Measurements from ENCODE around the gene C1orf122.

C1orf122 gene

DNA sequence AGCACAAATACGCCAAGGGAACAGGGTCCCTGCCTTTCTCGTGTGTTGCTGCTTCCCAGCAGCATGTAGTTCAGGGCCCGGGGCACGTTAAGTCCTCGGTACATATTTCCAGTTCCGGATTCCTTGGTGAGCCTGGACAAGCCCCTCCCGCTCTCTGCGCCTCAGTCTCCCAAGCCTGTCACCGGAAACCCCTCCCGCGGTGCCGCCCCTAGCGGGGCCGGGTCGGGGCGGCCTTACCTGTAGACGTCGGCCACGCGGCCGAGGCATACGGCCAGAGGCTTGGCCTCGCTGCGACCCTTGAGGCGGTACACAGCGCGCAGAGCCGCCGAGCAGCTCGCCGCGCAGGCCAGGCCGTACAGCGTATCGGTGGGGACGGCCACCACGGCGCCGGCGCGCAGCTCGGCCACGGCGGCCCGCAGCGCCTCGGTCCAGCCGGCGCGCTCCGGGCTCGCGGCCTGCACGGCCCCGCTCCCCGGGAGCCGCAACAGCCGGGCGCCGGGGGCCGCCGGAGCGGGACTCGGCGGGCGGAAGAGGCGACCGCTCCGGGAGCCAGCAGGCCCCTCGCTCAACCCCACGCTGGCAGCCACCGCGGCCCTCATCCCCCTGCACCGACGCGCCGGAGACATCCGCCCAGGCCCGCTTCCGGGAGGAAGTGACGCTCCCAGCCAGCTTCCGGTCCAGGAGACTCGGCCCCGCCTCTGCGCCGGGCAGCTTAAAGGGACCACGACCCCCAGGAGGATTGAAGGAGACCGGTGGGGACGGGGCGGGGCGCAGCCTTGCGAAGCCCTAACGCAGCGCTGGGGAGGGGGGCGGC is at the start of gene C1orf122, which contains the start of gene YRDC:
TSS of gene C1orf122 (plus strand) at position 236 of the 814 bp plus-strand sequence. CDS start 615 bp downstream, outside the sequence.
TSS of gene YRDC (minus strand) at position 654 of the 814 bp plus-strand sequence. CDS start at position 626, 28 bp downstream.
- TF ChIP-seq, protein P1, sequence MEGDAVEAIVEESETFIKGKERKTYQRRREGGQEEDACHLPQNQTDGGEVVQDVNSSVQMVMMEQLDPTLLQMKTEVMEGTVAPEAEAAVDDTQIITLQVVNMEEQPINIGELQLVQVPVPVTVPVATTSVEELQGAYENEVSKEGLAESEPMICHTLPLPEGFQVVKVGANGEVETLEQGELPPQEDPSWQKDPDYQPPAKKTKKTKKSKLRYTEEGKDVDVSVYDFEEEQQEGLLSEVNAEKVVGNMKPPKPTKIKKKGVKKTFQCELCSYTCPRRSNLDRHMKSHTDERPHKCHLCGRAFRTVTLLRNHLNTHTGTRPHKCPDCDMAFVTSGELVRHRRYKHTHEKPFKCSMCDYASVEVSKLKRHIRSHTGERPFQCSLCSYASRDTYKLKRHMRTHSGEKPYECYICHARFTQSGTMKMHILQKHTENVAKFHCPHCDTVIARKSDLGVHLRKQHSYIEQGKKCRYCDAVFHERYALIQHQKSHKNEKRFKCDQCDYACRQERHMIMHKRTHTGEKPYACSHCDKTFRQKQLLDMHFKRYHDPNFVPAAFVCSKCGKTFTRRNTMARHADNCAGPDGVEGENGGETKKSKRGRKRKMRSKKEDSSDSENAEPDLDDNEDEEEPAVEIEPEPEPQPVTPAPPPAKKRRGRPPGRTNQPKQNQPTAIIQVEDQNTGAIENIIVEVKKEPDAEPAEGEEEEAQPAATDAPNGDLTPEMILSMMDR (IDR thresholded peaks at IDR 0.05): no peak
- intact Hi-C loops (cut with DNase I; ENCODE audit: low total_unique reads): loop anchor here (10.0 kb wide), 1 partner anchor 123 kb away; no protein-coding TSS in a partner anchor
- H3K36me3 ChIP-seq: peaks cover 32 to 45% (median 36%) of the 10 kb centered on the region in 3 donors
- peak; percentile 94 to 95 for DNase-seq
- H3K27ac ChIP-seq: peak within 1 kb of the TSS; percentile 89 to 96
- peaks cover 0 to 40% (median 30%) of the 10 kb centered on the region in 4 donors for H3K4me1 ChIP-seq
- H3K27me3 ChIP-seq: no peaks in the 10 kb centered on the region
- no peaks in the 10 kb centered on the region for H3K9me3 ChIP-seq
- H3K4me3 ChIP-seq: peak within 1 kb of the TSS; percentile 68 to 95

DNA sequence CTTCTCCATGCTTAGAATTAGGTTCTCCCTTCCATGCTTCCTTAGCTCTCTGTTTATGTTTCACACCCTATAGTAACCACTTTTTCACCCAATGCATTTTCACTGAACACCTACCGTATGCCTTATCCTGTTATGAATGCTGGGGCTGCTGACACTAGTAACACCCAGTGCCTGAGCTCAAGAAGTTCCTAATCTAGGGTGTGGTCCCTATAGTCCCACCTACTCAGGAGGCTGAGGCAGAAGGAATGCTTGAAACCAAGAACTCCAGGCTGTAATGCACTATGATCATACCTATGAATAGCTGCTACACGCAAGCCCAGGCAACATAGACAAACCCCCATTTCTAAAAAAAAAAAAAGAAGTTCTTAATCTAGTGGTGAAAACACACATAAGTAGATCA is 48.1 kb upstream of the C1orf122 start:
- H3K9me3 ChIP-seq: no peaks in the 10 kb centered on the region
- no peak overlapping the region for H3K4me3 ChIP-seq
- TF ChIP-seq, protein P1 (IDR thresholded peaks at IDR 0.05): no peak
- H3K27me3 ChIP-seq: peaks cover 0 to 73% of the 10 kb centered on the region in 2 donors
- intact Hi-C loops (cut with DNase I; ENCODE audit: low total_unique reads): no loop called here
- DNase-seq: no peak
- no peaks in the 10 kb centered on the region for H3K4me1 ChIP-seq
- no peaks in the 10 kb centered on the region for H3K36me3 ChIP-seq
- no peak overlapping the region for H3K27ac ChIP-seq

DNA sequence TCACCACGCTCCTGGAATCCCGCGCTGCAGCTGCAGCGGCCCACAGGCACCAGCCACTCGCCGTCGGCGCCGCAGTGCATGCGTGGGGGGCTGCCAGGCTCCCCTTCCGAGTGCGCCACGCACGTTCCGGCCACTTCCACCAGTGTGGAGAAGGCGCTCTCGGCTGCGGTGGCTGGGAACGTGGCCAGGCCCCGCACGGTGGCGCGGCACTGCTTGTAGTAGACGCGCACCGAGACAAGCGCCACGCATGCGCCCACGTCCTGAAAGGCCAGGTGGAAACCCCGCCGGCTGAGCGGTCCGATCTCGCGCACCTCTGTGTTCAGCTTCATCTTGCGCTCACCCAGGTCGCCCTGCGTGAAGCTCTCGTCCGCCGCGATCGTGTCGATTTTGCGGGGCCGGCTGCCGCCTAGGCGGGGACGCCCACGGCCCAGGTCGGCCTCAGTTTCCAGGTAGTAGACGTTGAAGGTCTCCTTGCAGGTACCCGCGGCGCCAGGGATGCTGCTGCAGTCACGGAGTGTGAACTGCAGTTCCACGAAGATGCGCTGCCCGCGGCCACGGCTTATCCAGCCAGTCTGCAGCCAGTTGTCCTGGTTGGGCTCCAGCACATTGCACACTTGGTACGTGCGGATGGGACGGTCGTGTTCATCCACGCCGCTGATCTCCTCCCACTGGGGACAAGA is 46.0 kb upstream of the C1orf122 start:
- no peak for DNase-seq
- intact Hi-C loops (cut with DNase I; ENCODE audit: low total_unique reads): no loop called here

DNA sequence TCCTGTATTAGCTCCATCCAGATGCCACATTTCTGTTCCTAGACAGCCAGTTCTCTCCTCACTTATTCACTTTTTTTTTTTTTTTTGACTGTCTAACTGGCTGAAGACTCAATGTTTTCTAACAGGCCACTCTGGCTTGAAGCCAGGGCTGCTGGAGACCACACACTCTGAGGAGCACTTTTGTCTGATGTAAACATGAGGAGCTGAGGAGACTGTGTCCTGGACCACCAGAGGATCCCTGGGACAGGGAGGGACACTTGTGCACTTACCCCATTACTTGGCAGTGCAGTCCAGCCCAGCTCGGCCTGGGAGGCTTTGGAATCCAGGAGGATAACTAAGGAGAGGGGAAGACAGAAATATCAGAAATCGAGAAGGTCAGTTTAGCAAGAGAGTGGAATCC is 45.1 kb upstream of the C1orf122 start:
- H3K36me3 ChIP-seq: no peaks in the 10 kb centered on the region
- no peaks in the 10 kb centered on the region for H3K9me3 ChIP-seq
- DNase-seq: no peak
- intact Hi-C loops (cut with DNase I; ENCODE audit: low total_unique reads): no loop called here
- H3K27ac ChIP-seq: no peak overlapping the region
- peaks cover 0 to 6% (median 2%) of the 10 kb centered on the region in 4 donors for H3K4me1 ChIP-seq
- H3K4me3 ChIP-seq: no peak overlapping the region
- TF ChIP-seq, protein P1 (IDR thresholded peaks at IDR 0.05): no peak
- peaks cover 0 to 80% of the 10 kb centered on the region in 2 donors for H3K27me3 ChIP-seq

More for the DNA sequence above, 46.0 kb upstream of the C1orf122 start:
- H3K4me1 ChIP-seq: peaks cover 0 to 6% (median 2%) of the 10 kb centered on the region in 4 donors
- TF ChIP-seq, protein P1 (IDR thresholded peaks at IDR 0.05): no peak
- H3K27ac ChIP-seq: no peak overlapping the region
- no peak overlapping the region for H3K4me3 ChIP-seq
- H3K27me3 ChIP-seq: peaks cover 0 to 82% of the 10 kb centered on the region in 2 donors
- no peaks in the 10 kb centered on the region for H3K9me3 ChIP-seq
- no peaks in the 10 kb centered on the region for H3K36me3 ChIP-seq

DNA sequence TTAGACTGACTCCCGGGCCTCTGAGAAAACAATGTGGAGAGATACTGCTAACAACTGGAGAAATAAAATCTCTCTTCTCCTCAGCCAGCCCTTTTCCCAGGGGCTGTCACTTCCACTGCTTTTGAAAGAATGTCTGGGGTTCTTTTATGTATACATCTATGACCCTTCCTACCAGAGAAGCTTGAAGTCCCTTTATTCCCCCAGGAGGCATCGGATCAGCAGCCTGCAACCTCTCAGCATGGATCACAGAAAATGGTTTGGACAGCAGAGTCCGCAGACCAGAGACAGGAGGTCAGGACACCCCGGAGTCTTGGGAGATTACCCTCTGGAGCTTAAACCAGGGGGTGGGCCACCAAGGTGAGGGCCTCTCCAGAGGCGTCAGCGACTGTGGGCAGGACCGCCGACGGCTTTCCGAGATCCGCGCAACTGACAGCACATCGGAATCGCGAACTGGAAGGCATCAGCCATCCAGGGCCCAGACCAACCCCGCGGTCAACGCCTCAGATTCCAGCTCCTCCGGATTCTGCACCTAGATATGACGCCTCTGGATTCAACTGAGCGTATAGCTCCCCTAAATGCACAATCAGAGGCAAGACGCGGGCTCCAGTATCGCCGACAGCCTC is 43.7 kb upstream of the C1orf122 start:
- TF ChIP-seq, protein P1 (IDR thresholded peaks at IDR 0.05): no peak
- peaks cover 0 to 87% of the 10 kb centered on the region in 2 donors for H3K27me3 ChIP-seq
- H3K4me3 ChIP-seq: no peak overlapping the region
- H3K9me3 ChIP-seq: no peaks in the 10 kb centered on the region
- H3K27ac ChIP-seq: no peak overlapping the region
- no peaks in the 10 kb centered on the region for H3K36me3 ChIP-seq
- no peak for DNase-seq
- intact Hi-C loops (cut with DNase I; ENCODE audit: low total_unique reads): no loop called here
- H3K4me1 ChIP-seq: peaks cover 0 to 6% (median 2%) of the 10 kb centered on the region in 4 donors

Data from tibial artery (tissue), 4 donors.